ENCODE results near the gene SHANK3.

Gene SHANK3

GRCh38 chr22:50713571-50714056 lies 41.0 kb downstream of the SHANK3 start:
- DNase-seq (ENCODE audit: low spot score): no peak

GRCh38 chr22:50714150-50714549 lies 41.5 kb downstream of the SHANK3 start:
- no peak for DNase-seq (ENCODE audit: low spot score)

GRCh38 chr22:50714631-50715179 lies 42.1 kb downstream of the SHANK3 start:
- DNase-seq (ENCODE audit: low spot score): no peak

GRCh38 chr22:50715250-50715649 lies 42.6 kb downstream of the SHANK3 start:
- no peak for DNase-seq (ENCODE audit: low spot score)

- DNase-seq (ENCODE audit: low spot score): no peak
Measured at GRCh38 chr22:50715776-50716175, 43.2 kb downstream of the SHANK3 start.

- DNase-seq (ENCODE audit: low spot score): no peak
Measured at GRCh38 chr22:50716290-50717024, 43.8 kb downstream of the SHANK3 start.

- DNase-seq (ENCODE audit: low spot score): no peak
Measured at GRCh38 chr22:50717709-50718351, 45.2 kb downstream of the SHANK3 start.

- no peak for DNase-seq (ENCODE audit: low spot score)
Measured at GRCh38 chr22:50718352-50718709, 45.7 kb downstream of the SHANK3 start.

- DNase-seq (ENCODE audit: low spot score): no peak
Measured at GRCh38 chr22:50719814-50720300, 47.2 kb downstream of the SHANK3 start.

GRCh38 chr22:50720301-50721256 lies 48.0 kb downstream of the SHANK3 start:
- no peak for DNase-seq (ENCODE audit: low spot score)

- DNase-seq (ENCODE audit: low spot score): no peak
Measured at GRCh38 chr22:50721257-50721844, 48.7 kb downstream of the SHANK3 start.

- DNase-seq (ENCODE audit: low spot score): no peak
Measured at GRCh38 chr22:50722048-50722701, 49.6 kb downstream of the SHANK3 start.
